Measurements from ENCODE around the gene CELF6.

Gene CELF6

GRCh38 chr15:72271221-72271620 lies 48.7 kb downstream of the CELF6 start:
- DNase-seq: no peak

- no peak for DNase-seq
Measured at GRCh38 chr15:72269739-72270138, 50.2 kb downstream of the CELF6 start.

GRCh38 chr15:72265031-72265430 lies 54.9 kb downstream of the CELF6 start:
- DNase-seq: no peak

- no peak for DNase-seq
Measured at GRCh38 chr15:72252663-72253299, 67.2 kb downstream of the CELF6 start.

- DNase-seq: no peak
Measured at GRCh38 chr15:72249142-72249810, 70.7 kb downstream of the CELF6 start.

- no peak for DNase-seq
Measured at GRCh38 chr15:72248514-72248913, 71.4 kb downstream of the CELF6 start.

- DNase-seq: no peak
Measured at GRCh38 chr15:72242775-72243370, 77.1 kb downstream of the CELF6 start.

GRCh38 chr15:72239652-72240051 lies 80.3 kb downstream of the CELF6 start:
- no peak for DNase-seq

GRCh38 chr15:72238586-72238985 lies 81.4 kb downstream of the CELF6 start:
- no peak for DNase-seq

GRCh38 chr15:72237853-72238224 lies 82.1 kb downstream of the CELF6 start:
- DNase-seq: no peak

- no peak for DNase-seq
Measured at GRCh38 chr15:72237029-72237852, 82.7 kb downstream of the CELF6 start.

GRCh38 chr15:72236381-72237003 lies 83.5 kb downstream of the CELF6 start:
- DNase-seq: no peak

GRCh38 chr15:72235298-72235697 lies 84.7 kb downstream of the CELF6 start:
- DNase-seq: no peak

All from NCI-H2171 (cell line).